Measurements from ENCODE around the gene BACE1.
A peak's percentile ranks its signal among the peaks of the same experiment; 100 is the strongest.
"Not testable (repeated sequence)": the region's sequence is repeated elsewhere in the genome, so short reads cannot be mapped to it uniquely, and the experiment has no call there.

Gene BACE1

DNA sequence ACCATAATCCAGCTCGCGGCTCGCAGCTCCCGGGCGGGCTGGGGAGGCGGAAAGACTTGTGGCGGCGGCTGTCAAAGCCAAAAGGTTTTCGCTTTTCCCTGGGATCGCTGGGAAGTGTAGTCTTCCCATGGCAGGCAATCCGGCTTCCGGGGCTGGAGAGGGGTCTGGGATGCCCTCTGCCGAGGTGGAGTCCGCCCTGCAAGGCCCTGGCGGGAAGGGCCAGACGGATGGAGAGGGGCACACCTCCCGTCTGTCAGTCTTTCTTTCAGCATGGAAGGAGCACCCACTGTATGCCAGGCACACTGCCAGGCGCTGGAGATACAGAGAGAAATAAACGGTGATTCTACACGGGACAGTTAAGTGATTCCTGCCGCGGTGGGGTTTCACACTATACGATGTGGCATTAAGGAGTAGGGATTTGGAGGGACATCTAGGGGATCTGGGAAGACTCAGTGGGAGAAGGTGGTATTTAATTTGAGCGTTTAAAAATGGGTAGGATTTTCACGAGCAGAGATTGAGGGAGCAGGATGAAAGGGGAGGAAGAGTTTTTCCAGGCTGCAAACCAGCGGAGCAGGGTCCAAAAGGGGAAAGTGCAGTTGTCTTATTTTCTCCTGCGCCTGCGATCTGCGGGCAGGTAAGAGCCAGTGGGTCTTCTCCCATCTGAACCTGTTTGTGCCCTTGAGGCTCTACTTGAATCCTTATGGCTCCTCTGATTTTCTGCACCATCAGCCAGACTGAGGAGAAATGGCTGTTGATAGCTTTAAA lies at the start of gene BACE1:
BACE1 (minus strand) TSS at position 60 of the 765 bp plus-strand sequence. CDS start 461 bp downstream, outside the sequence.
- DNase-seq = peak; percentile 96

DNA sequence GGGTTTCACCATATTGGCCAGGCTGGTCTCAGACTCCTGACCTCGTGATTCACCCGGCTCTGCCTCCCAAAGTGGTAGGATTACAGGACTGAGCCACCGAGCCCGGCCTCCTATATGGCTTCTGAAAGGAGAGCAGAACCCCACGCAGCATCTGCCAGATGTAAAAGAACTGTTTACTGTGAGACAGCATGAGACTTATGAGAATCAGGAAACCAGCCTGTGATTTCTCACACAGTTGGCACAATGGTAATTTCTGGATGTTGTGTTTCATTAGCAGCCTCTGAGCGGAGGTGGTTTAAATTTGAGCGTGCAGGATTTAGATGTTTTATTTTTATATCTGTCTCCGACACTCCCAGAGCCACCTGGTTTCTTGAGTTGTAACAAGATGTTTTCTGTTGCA lies 45.4 kb upstream of the BACE1 start:
- no peak for DNase-seq

GRCh38 chr11:117356126-117356890 lies 40.3 kb upstream of the BACE1 start:
- DNase-seq = no peak

DNA sequence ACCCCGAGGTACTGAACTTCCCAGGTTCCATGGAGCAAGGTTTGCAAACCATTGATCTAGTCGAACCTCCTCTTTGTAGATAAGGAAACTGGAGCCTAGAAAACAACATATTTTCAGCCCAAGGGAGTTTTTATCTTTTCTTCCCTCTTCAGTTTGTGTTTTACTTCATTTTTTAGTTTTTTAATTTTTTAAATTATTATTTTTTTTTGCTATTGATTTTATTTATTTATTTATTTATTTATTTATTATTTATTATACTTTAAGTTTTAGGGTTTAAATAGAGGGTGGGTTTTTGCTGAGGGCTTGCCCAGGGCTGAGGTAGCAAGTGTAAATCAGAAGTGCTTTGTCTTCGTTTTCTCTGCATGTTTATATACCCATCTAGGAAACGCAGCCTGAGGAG lies 38.5 kb upstream of the BACE1 start:
- no peak for DNase-seq

- DNase-seq = no peak
Measured at GRCh38 chr11:117345039-117345438, 29.0 kb upstream of the BACE1 start.

DNA sequence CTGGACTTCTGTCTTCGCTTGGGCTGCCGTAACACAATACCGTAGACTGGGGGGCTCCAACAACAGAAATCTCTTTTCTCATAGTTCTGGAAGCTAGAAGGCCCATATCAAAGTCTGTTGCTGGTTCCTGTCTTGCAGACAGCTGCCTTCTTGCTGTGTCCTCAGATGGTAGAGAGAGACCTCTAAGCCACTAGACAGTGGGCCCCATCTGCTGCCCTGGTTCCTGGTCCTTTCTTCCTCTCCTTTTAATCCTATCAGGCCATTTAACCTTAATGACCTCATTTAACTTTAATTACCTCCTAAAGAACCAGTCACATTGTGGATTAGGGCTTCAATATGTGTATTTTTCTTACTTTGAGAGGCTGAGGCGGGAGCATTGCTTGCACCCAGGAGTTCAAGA lies 21.0 kb upstream of the BACE1 start:
- no peak for DNase-seq

DNA sequence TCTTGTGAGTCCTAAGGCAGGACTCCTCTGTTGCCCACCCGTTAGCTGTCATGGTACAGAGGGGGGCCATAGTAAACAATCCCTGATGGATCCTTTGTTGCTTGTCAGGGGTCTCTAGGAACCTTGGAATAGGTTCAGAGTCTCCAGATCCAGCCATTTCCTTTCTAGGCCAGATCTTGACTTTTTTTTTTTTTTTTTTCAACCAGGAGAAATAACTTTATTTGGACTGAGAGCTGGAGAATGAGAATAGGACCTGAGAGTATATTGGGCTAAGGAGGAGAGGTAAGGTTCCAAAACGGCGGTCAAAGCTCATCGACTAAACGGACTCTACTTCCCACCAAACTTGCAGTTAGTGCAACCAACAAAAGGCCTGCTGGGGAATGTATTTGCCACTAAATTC lies 19.3 kb upstream of the BACE1 start:
- DNase-seq = no peak

DNA sequence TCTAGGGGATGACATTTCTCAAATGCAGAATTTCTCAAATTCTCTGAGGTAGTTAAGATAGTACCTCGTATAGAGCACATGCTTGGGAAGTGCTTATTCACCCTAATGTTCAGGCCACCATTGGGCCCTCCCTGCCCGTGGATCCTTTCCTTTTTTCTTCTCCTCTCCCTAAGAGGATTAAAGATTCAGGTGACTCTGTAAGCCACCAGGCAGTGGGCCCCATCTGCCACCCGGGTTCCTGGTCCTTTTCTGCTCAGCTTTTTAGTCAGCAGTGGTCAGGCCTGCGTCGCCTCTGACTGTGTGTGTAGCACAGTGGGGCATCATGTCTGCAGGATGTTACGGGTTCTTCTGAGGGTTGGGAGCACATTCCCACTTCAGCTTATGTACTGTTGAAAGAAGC lies 18.8 kb upstream of the BACE1 start:
- no peak for DNase-seq

- no peak for DNase-seq
Measured at GRCh38 chr11:117333917-117334316, 17.9 kb upstream of the BACE1 start.

DNA sequence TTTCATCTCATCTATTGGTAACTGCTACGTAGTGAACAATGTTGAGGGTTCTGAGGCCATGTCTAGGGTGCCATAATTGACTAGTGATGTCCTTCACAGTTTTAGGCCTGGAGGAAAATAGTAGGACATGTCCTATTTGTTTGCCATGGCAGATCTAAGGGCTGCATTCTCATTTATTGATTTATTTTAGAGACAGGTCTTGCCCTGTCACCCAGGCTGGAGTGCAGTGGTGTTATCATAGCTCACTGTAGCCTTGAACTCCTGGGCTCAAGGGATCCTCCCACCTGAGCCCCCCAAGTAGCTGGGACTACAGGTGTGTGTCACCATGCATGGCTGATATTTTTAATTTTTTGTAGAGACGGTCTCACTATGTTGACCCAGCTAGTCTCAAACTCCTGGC lies 16.8 kb upstream of the BACE1 start:
- no peak for DNase-seq

DNA sequence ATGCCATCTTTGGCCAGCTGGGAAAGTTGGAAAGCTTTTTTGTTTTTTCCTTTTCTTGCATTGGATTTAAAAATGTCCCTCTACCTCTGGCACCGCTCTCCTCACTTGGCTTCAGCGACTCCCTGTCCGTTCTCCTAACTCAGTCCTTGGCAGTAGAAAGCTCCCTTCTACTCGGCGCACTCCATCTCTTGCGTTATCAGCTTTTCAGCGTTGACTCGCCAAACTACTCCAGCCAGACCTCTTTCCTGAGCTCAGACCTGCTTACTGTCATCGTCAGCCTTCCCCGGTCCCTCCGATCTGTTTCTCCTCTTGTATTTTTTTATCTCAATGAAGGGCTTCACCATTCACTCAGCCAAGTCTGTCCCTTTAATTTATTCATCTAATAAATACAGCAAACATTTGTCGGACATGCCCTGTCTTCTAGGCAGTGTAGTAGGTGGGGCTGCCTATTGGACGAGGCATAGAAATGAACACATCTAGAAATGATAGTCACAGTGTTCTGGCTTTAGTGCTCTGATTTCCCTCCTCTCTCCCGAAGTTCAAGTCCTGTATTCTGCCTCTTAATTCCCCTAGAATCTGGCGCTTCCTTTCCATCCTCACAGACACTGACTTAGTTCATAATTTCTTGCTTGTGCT lies 12.4 kb upstream of the BACE1 start:
- DNase-seq = peak; percentile 80

GRCh38 chr11:117327567-117328374 lies 11.7 kb upstream of the BACE1 start, which contains the start of gene CEP164:
Gene CEP164 (plus strand): TSS chr11:117327854. CDS start chr11:117338587, 10,733 bp downstream.
- DNase-seq = peak; percentile 100

- not testable (repeated sequence) for DNase-seq
Measured at GRCh38 chr11:117327255-117327566, 11.2 kb upstream of the BACE1 start.

- DNase-seq = no peak
Measured at GRCh38 chr11:117319214-117319840, 3.3 kb upstream of the BACE1 start.

- no peak for DNase-seq
Measured at GRCh38 chr11:117318738-117319137, 2.7 kb upstream of the BACE1 start.

DNA sequence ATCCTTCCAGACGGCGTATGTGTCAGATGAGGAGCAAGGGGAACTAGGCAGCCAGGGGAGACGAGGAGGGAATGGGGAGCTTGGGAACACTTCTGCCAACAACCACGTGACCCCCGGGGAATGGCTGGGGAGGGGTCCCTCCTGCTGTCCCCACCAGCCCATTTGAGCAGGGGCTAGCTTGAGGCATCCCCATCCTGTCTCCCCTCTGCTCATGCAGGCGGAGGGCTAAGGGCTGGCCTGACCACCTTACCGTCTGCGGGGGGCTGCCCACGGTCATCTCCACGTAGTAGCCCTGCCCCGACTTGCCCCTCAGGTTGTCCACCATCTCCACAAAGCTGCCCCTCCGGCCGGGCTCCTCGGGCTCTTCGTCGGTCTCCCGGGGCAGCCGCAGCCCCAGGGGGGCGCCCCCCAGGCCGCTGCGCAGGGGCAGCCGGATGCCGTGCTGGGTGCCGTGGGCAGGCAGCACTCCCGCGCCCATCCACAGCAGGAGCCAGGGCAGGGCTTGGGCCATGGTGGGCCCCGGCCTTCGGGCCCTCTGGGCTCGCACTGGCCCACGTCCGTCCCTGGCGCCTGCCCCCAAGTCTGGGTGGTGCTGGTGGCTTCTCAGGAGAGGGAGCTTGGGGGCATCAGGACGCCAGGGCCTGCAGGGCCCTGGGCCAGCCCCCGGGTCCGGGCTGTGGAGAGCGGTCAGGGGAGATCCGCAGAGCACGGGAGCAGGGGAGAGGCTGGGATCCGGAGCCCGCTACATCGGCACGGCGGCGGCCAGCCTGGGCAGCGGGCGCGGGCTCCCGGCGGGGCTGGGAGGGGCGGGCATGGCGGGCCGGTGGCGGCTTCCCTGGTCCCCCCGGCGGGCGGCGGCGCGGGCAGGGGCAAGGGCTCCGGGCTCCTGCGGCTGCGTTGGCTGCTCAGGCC lies 515 bp downstream of the BACE1 start:
- no peak for DNase-seq

GRCh38 chr11:117314840-117315239 lies 1.2 kb downstream of the BACE1 start:
- peak; percentile 71 for DNase-seq

GRCh38 chr11:117313828-117314768 lies 2.0 kb downstream of the BACE1 start:
- DNase-seq = no peak

- DNase-seq = no peak
Measured at GRCh38 chr11:117313091-117313490, 3.0 kb downstream of the BACE1 start.

DNA sequence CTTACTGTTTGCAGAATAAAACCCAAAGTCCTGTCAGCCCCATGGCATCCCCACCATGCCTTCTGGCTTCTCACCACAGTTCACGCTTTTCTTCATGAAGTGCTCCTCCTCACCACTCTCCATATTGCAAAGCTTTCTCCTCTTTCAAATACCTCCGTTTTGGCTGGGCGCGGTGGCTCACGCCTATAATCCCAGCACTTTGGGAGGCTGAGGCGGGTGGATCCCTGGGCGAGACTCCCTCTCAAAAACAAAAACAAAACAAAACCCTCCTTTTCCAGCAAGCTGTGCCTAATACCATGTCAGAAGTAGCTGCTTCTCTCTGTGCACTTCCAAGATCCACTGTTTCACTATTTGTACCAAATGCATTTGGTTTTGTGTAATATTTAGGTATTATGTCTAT lies 6.7 kb downstream of the BACE1 start:
- no peak for DNase-seq

Data from OCI-M1 (cell line).